Caco-2 (cell line): ENCODE measurements around the gene MRPL38. TPM values are rescaled to one million over a fixed set of nuclear protein-coding genes. Genes with fewer than 3 reads are reported as not detected.

Source experiments
- BruUV-seq: library from RNA; stranded (reverse); fragments of 400-500 nt; replicated peaks from 2 replicates; lab custom pipeline; 2021; lab: Mats Ljungman, UMichigan
- CTCF ChIA-PET: fragments of 300-600 bp; sonication (Branson Sonifier 250); formaldehyde crosslinking; loops from one replicate; lab custom pipeline; 2022; ENCODE audit warnings: antibody characterized with exemption; lab: Charles Lee
- POLR2A ChIA-PET: fragments of 300-600 bp; sonication (Branson Sonifier 250); formaldehyde crosslinking; loops from one replicate; lab custom pipeline; 2022; ENCODE audit warnings: antibody characterized with exemption; lab: Charles Lee
- DNase-seq, 2 experiments: peaks; one replicate each; pipeline versions ENCODE4 v3.0.0 to v3.0.0-alpha.2; 2020 to 2022
- H3K27me3 ChIP-seq: replicated peaks from 2 replicates; pipeline ENCODE4 v1.6.0; 2011; ENCODE audit warnings: low read length; ENCODE audit not compliant: control insufficient read depth, insufficient read depth
- H3K36me3 ChIP-seq: 2 replicates; pipeline ENCODE4 v1.5.1; 2011; ENCODE audit warnings: low read length; ENCODE audit not compliant: control insufficient read depth, insufficient read depth
- H3K4me1 ChIP-seq: fragments of 250-450 bp; sonication (Bioruptor Pico); 2 replicates; pipeline ENCODE4 v1.5.1; 2020; ENCODE audit warnings: mild to moderate bottlenecking
- H3K4me3 ChIP-seq: 2 replicates; pipeline ENCODE4 v1.5.1; 2011; ENCODE audit warnings: low read depth, mild to moderate bottlenecking, control low read depth, low read length
- H3K9me3 ChIP-seq: fragments of 250-450 bp; sonication (Bioruptor Pico); 2 replicates; pipeline ENCODE4 v1.5.1; 2020; ENCODE audit warnings: mild to moderate bottlenecking, moderate library complexity
- H3K27ac Mint-ChIP-seq: one replicate; pipeline ENCODE4 v1.8.0; 2022; ENCODE audit warnings: mixed read lengths; ENCODE audit not compliant: unreplicated experiment
- H3K27me3 Mint-ChIP-seq: one replicate; pipeline ENCODE4 v1.8.0; 2022; ENCODE audit warnings: mixed read lengths; ENCODE audit not compliant: insufficient read depth, unreplicated experiment
- H3K36me3 Mint-ChIP-seq: one replicate; pipeline ENCODE4 v1.8.0; 2022; ENCODE audit warnings: mild to moderate bottlenecking, mixed read lengths; ENCODE audit not compliant: insufficient read depth, unreplicated experiment
- H3K4me1 Mint-ChIP-seq: one replicate; pipeline ENCODE4 v1.8.0; 2022; ENCODE audit warnings: low read depth, mixed read lengths; ENCODE audit not compliant: unreplicated experiment
- H3K4me3 Mint-ChIP-seq: one replicate; pipeline ENCODE4 v1.8.0; 2022; ENCODE audit warnings: mild to moderate bottlenecking, moderate library complexity, mixed read lengths; ENCODE audit not compliant: unreplicated experiment
- H3K9me3 Mint-ChIP-seq: one replicate; pipeline ENCODE4 v1.8.0; 2022; ENCODE audit warnings: mixed read lengths; ENCODE audit not compliant: unreplicated experiment
- CTCF ChIP-seq, 2 experiments: fragments of 200-600 bp in 1 of 2; IDR thresholded peaks; 1 replicate in 1 of 2; 2 replicates in 1 of 2; pipeline versions ENCODE4 v1.5.1 to v1.8.0; 2011 to 2022; ENCODE audit warnings: antibody characterized with exemption in 1 of 2, control low read depth in 1 of 2, inconsistent platforms in 1 of 2, low read depth in 1 of 2, low read length in 1 of 2, mild to moderate bottlenecking in 1 of 2, moderate library complexity in 1 of 2; ENCODE audit not compliant: insufficient read depth in 1 of 2, severe bottlenecking in 1 of 2, unreplicated experiment in 1 of 2
- intact Hi-C: fragments of 100-400 bp; cut with micrococcal nuclease; formaldehyde crosslinking; loops from one replicate; pipeline ENCODE4 v1.10.0; 2022; ENCODE audit not compliant: unreplicated experiment
- total RNA-seq: library from RNA; stranded (reverse); gene quantifications from 2 replicates; pipeline ENCODE4 v1.2.3, GENCODE V29; 2022

Gene MRPL38
- total RNA-seq, 1 experiment from 2014 or later: 163 TPM

DNA sequence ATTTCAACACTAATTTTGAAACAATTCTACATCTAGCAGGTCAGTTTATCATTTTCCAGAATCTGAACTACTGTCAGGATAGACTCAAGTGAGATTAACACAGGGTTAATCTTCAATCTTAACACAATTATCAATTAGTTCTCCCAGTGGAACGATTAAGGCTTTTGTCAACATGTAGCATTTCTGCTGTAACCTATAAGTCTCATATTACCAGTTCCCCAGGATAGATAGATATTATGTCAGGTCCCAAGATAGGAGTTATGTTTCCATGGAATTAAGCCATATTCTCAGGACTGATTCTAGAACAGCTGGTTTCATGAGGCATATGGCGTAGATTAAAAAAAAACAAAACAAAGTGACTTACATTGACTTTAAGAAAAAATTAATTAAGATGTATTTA is 40.5 kb upstream of the MRPL38 start:
- Mint-ChIP-seq H3K27ac (no peak overlapping the region), H3K9me3 (no peaks in the 10 kb centered on the region), H3K36me3 (peaks cover 51% of the 10 kb centered on the region), H3K4me1 (no peaks in the 10 kb centered on the region), H3K27me3 (no peaks in the 10 kb centered on the region), H3K4me3 (no peak overlapping the region)
- ChIA-PET POLR2A (interaction anchor here (0.7 kb wide), 1 partner anchor 127 kb away, joined by 3 read pairs; the partner anchor contains the start of gene SRP68), CTCF (no interaction called here)
- H3K27me3 ChIP-seq: no peaks in the 10 kb centered on the region
- BruUV-seq: no TSS peak
- no peaks in the 10 kb centered on the region for H3K9me3 ChIP-seq
- TF ChIP-seq CTCF (IDR thresholded peaks at IDR 0.05; ENCODE audit: insufficient read depth in 1 of 2, low read depth in 1 of 2, low read length in 1 of 2, severe bottlenecking in 1 of 2, unreplicated experiment in 1 of 2): no peak
- no peaks in the 10 kb centered on the region for H3K4me1 ChIP-seq
- H3K4me3 ChIP-seq: no peak overlapping the region
- no peak for DNase-seq
- H3K36me3 ChIP-seq: no peaks in the 10 kb centered on the region; the same call in none of the 2 replicates
- intact Hi-C loops: no loop called here

DNA sequence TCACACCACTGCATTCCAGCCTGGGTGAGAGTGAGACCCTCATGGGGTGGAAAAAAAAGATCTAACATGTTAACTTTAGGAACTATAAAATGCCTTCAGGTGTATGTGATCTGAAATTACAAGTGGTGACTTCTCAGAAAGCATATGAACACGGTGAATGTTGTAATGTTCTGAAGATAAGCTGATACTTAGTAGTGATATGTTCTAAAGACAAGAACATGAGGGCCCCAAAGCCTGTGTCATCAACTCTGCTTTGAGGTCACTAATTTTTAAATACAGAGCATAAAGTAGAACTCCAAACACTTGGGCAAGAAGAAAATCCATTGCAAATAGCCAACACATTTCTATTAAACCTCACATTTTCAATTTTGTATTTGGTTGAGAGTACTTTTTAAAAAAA is 38.8 kb upstream of the MRPL38 start:
- Histone ChIP-seq H3K27me3 (no peaks in the 10 kb centered on the region), H3K4me3 (no peak overlapping the region), H3K4me1 (no peaks in the 10 kb centered on the region), H3K9me3 (no peaks in the 10 kb centered on the region), H3K36me3 (no peaks in the 10 kb centered on the region; the same call in none of the 2 replicates)
- Mint-ChIP-seq H3K9me3 (no peaks in the 10 kb centered on the region), H3K27ac (no peak overlapping the region), H3K4me1 (no peaks in the 10 kb centered on the region), H3K27me3 (no peaks in the 10 kb centered on the region), H3K4me3 (no peak overlapping the region), H3K36me3 (peaks cover 34% of the 10 kb centered on the region)
- no peak for TF ChIP-seq CTCF (IDR thresholded peaks at IDR 0.05; ENCODE audit: insufficient read depth in 1 of 2, low read depth in 1 of 2, low read length in 1 of 2, severe bottlenecking in 1 of 2, unreplicated experiment in 1 of 2)
- intact Hi-C loops: no loop called here
- BruUV-seq: no TSS peak
- ChIA-PET POLR2A (no interaction called here), CTCF (no interaction called here)
- no peak for DNase-seq

DNA sequence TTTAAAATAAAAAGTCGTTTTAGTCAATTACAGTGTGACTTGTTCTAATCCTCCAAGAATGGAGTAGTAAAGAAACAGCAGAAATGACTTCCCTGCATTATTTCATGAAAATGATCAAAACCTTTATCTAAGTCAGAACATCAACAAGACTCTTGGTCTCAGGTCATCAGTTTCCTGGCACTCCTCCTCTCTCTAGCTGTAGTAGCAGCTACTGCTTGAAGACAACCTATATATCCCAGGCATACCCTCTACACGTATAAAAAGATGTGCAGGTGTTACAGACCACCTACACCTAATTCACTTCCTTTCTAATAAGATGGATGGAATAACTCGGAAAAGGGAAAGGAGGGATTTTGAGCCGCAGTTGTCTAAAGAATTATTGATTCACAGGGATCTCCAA is 37.8 kb upstream of the MRPL38 start:
- Histone ChIP-seq H3K36me3 (no peaks in the 10 kb centered on the region; the same call in none of the 2 replicates), H3K4me1 (no peaks in the 10 kb centered on the region), H3K27me3 (no peaks in the 10 kb centered on the region), H3K4me3 (no peak overlapping the region), H3K9me3 (no peaks in the 10 kb centered on the region)
- TF ChIP-seq CTCF (IDR thresholded peaks at IDR 0.05; ENCODE audit: insufficient read depth in 1 of 2, low read depth in 1 of 2, low read length in 1 of 2, severe bottlenecking in 1 of 2, unreplicated experiment in 1 of 2): no peak
- Mint-ChIP-seq H3K4me1 (no peaks in the 10 kb centered on the region), H3K27ac (no peak overlapping the region), H3K27me3 (no peaks in the 10 kb centered on the region), H3K36me3 (peaks cover 26% of the 10 kb centered on the region), H3K9me3 (no peaks in the 10 kb centered on the region), H3K4me3 (no peak overlapping the region)
- POLR2A ChIA-PET: no interaction called here
- DNase-seq: no peak
- CTCF ChIA-PET: interaction anchor here (0.7 kb wide), 1 partner anchor 516 kb away, joined by 5 read pairs; no protein-coding TSS in a partner anchor
- BruUV-seq: no TSS peak
- intact Hi-C loops: no loop called here
